Kidney (tissue), 14 donors: ENCODE measurements around the gene WFS1. TPM values are rescaled to one million over a fixed set of nuclear protein-coding genes. Genes with fewer than 3 reads are reported as not detected.

Source experiments
- DNase-seq, 5 donors: peaks; one replicate each; pipeline ENCODE4 v3.0.0-alpha.2; 2013 to 2020
- FAIRE-seq: peaks from 2 replicates; lab custom pipeline; 2012; peaks lifted over from hg19 to GRCh38; lab: Jason Lieb, UNC
- H3K27ac ChIP-seq, 2 donors: one replicate each; pipeline ENCODE4 v1.7.0; 2013; ENCODE audit warnings: low read depth in 2 of 2, low read length in 2 of 2, inconsistent platforms in 1 of 2
- H3K27me3 ChIP-seq: one replicate; pipeline ENCODE4 v1.7.1; 2013; ENCODE audit warnings: low read length, inconsistent platforms; ENCODE audit not compliant: control insufficient read depth, insufficient read depth
- H3K36me3 ChIP-seq, 3 donors: one replicate each; pipeline versions ENCODE4 v1.7.0 to v1.7.1; 2013; ENCODE audit warnings: low read length in 3 of 3, control low read depth in 1 of 3, inconsistent platforms in 1 of 3; ENCODE audit not compliant: insufficient read depth in 3 of 3, control insufficient read depth in 2 of 3
- H3K4me1 ChIP-seq, 3 donors: one replicate each; pipeline versions ENCODE4 v1.7.0 to v1.7.1; 2013; ENCODE audit warnings: low read length in 3 of 3, inconsistent platforms in 1 of 3, low read depth in 1 of 3; ENCODE audit not compliant: control insufficient read depth in 2 of 3, insufficient read depth in 2 of 3
- H3K4me3 ChIP-seq, 3 donors: one replicate each; pipeline versions ENCODE4 v1.7.0 to v1.8.1; 2013; ENCODE audit warnings: low read length in 3 of 3, control low read depth in 1 of 3, inconsistent platforms in 1 of 3
- H3K9ac ChIP-seq, 3 donors: one replicate each; pipeline versions ENCODE4 v1.7.0 to v1.7.1; 2013; ENCODE audit warnings: low read length in 3 of 3, control low read depth in 1 of 3, inconsistent platforms in 1 of 3
- H3K9me3 ChIP-seq, 3 donors: one replicate each; pipeline versions ENCODE4 v1.7.0 to v1.7.1; 2013; ENCODE audit warnings: low read length in 3 of 3, control low read depth in 1 of 3, inconsistent platforms in 1 of 3; ENCODE audit not compliant: control insufficient read depth in 2 of 3, insufficient read depth in 1 of 3
- CTCF ChIP-seq: IDR thresholded peaks from 3 replicates; pipeline ENCODE4 v1.5.1; 2012; ENCODE audit warnings: mild to moderate bottlenecking, moderate library complexity, borderline replicate concordance; ENCODE audit not compliant: insufficient read depth; ENCODE audit errors: extremely low read depth
- intact Hi-C: fragments of 100-400 bp; cut with DNase I; formaldehyde crosslinking; loops from one replicate; pipeline ENCODE4 v1.11.1; 2022
- polyA plus RNA-seq: library from polyadenylated mRNA; stranded (reverse); fragments of 350-450 nt; fragmentation: Illumina TruSeq; extraction: RNeasy Lipid Tissue Mini Kit (QIAGEN cat#74804); gene quantifications from one replicate; pipeline ENCODE4 v1.2.3, GENCODE V29; 2014; ENCODE audit warnings: low read depth, low replicate concordance; ENCODE audit not compliant: insufficient read depth
- total RNA-seq: library from RNA; stranded (reverse); fragmentation: NEBNext Ultra II Directional; extraction: Animal tissue kit (Norgen Biotek cat#: 25700); gene quantifications from one replicate; pipeline ENCODE4 v1.2.1, GENCODE V29; 2021
- donor health status: control.
- donor health status: control.
- donor health status: control.
- donor health status: control.
- donor health status: control.
- donor health status: DM: yes; HTN: yes; CAD: no.
- donor health status: Normal renal cell carcinoma (clear cell type).

The WFS1 gene
- total and polyA plus RNA-seq, 2 donors from 2014 or later = 20.8 to 31.4 TPM

- Histone ChIP-seq H3K4me1 (no peaks in the 10 kb centered on the region), H3K9ac (no peak overlapping the region), H3K27me3 (no peaks in the 10 kb centered on the region), H3K9me3 (no peaks in the 10 kb centered on the region), H3K36me3 (no peaks in the 10 kb centered on the region), H3K4me3 (no peak overlapping the region), H3K27ac (no peak overlapping the region)
- no peak for DNase-seq
- no peak for TF ChIP-seq CTCF
- intact Hi-C loops = no loop called here
- no peak for FAIRE-seq
Observed at GRCh38 chr4:6230502-6230785, 39.2 kb upstream of the WFS1 start.

- Histone ChIP-seq H3K27me3 (no peaks in the 10 kb centered on the region), H3K9ac (no peak overlapping the region), H3K4me1 (no peaks in the 10 kb centered on the region), H3K4me3 (no peak overlapping the region), H3K9me3 (no peaks in the 10 kb centered on the region), H3K36me3 (no peaks in the 10 kb centered on the region), H3K27ac (no peak overlapping the region)
- intact Hi-C loops = no loop called here
- FAIRE-seq (no peak), DNase-seq (no peak)
- no peak for TF ChIP-seq CTCF
Observed at GRCh38 chr4:6230827-6231662, 38.6 kb upstream of the WFS1 start.

- no peak for TF ChIP-seq CTCF
- Histone ChIP-seq H3K27ac (no peak overlapping the region), H3K36me3 (no peaks in the 10 kb centered on the region), H3K4me3 (no peak overlapping the region), H3K27me3 (no peaks in the 10 kb centered on the region), H3K4me1 (no peaks in the 10 kb centered on the region), H3K9me3 (no peaks in the 10 kb centered on the region), H3K9ac (no peak overlapping the region)
- intact Hi-C loops = no loop called here
- FAIRE-seq = no peak
- no peak for DNase-seq
Observed at GRCh38 chr4:6231663-6232165, 37.9 kb upstream of the WFS1 start.
